GM12872 (cell line): ENCODE measurements around the gene OTULINL.

Experiments used
- CTCF ChIP-seq: IDR thresholded peaks from 3 replicates; pipeline ENCODE4 v1.5.1; 2011; ENCODE audit warnings: low read depth, mild to moderate bottlenecking, low read length, moderate library complexity; ENCODE audit not compliant: insufficient read depth

OTULINL gene

GRCh38 chr5:14635656-14636055, 54.1 kb downstream of the OTULINL start:
- TF ChIP-seq CTCF: no peak

GRCh38 chr5:14640765-14641164, 59.2 kb downstream of the OTULINL start:
- TF ChIP-seq CTCF: no peak

DNA sequence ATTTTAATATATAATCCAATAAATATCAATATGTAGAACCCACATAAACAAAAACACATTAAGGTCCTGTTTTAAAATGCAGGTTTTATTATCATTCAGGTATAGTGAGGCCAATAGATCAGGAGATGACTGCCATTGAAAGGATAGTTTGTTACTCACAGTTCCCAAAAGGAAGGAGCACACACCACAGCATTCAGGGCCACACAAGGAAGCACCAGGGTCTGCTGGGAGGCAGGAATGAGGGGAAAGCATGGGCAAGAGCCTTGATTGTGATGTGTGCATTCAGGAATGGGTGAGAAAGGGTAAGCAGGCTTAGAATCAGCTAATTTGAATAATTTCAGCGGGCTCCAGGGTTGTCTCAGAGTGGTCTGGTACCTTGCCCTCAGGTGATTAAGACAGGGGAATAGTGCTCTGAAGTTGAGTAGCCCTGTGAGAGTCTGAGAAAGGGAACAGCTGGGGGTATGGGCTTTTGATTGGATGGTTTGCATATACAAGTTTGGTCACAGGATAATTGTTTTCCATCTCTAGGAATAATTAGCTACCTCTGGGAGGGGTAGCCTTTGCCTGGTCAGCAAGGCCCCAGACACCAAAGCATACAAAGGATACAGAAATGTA, 63.1 kb downstream of the OTULINL start:
- TF ChIP-seq CTCF: no peak

DNA sequence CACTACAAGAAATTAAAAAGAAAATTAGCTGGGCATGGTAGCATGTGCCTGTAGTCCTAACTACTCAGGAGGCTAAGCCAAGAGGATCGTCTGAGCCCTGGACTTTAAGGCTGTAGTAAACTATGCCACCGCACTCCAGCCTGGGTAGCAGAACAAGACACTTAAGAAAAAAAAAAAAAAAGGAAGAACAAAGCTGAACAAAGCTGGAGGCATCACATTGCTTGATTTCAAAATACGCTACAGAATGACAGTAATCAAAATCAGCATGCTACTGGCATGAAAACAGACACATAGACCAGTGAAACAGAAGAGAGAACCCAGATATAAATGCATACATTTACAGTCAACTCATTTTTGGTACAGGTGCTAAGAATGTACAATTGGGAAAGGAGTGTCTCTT, 68.5 kb downstream of the OTULINL start:
- no peak for TF ChIP-seq CTCF

DNA sequence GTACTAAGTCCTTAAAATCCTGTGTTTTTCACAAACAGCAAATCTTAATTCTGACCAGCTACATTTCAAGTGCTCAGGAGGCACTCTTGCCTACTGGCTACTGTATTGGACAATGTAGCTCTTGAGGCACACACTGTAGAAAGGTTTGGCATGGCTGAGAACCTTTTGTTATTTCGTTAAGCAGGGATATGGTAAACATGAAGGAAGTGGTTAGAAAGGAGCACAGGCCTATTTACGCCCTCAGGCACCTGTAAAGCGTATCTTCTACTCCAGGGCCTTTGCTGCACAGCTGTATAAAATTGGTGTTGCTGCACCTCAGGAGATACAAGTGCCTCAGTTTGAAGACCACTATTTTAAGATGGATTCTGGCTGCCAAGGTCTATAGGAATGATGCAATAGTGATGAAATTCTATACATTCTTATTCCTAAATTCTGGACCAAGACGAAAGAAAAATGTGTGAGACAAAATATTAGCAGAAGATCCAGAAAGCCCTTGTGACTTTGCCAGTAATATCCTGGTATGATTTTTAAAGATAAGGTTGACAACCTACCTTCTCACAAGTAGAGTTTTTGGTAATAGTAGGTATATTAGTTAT, 73.7 kb downstream of the OTULINL start:
- TF ChIP-seq CTCF: no peak

DNA sequence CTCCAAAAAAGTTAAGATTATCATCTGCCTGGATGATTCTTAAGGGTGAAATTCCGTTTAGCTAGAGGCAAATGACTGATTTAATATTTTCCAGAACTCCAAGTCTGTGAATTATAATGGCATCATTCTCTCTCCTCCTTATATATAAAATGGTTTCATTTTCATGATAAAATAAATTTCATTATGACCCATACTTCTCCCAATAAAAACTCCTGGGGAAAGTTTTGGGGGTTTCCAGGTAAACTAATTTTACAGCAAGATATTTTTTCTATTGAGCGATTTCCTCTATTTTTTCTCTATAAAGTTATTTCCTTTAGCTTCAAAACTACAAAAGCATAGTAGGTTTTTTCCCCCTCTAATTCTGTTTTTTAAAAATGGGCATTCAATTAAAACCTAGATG, 75.3 kb downstream of the OTULINL start:
- no peak for TF ChIP-seq CTCF

GRCh38 chr5:14659821-14660607, 78.4 kb downstream of the OTULINL start:
- TF ChIP-seq CTCF: no peak
